Measurements from ENCODE around the gene CARD6. TPM values are rescaled to one million over a fixed set of nuclear protein-coding genes. Genes with fewer than 3 reads are reported as not detected.

CARD6 gene
- total RNA-seq, 4 donors from 2014 or later, result 6.2 to 12.5 (median 10.9) TPM

DNA sequence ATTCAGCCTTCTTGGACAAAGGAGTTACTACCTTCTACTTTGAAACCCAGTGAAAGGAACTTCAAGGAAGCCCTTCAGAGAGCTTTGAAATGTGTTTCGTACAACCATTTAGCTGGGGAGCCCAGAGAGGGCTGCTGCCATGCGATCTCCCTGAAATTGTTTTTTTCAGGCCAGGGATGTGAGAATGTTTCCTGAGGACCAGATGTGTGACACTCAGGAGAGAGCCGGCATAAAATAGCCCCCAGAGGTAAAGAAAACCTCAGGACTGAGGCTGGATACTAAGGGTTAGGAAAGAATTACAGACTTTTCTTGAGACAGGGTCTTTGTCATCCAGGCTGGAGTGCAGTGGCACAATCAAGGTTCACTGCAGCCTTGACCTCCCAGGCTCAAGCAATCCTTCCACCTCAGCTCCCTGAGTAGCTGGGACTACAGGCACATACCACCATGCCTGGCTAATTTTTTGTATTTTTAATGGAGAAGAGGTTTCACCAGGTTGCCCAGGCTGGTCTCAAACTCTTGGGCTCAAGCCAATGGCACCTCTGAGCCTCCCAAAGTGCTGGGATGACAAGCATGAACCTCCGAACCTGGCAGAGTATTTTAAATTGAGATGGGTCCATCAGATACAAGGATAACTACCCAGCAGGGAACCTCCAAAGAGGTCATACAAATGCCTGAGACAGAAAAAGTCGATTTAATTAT lies 14.5 kb upstream of the CARD6 start:
- H3K27ac ChIP-seq, result no peak overlapping the region
- DNase-seq, result no peak
- H3K9me3 ChIP-seq, result no peaks in the 10 kb centered on the region
- no peaks in the 10 kb centered on the region for H3K27me3 ChIP-seq
- no peaks in the 10 kb centered on the region for H3K4me1 ChIP-seq
- no peaks in the 10 kb centered on the region for H3K36me3 ChIP-seq
- intact Hi-C loops (cut with DNase I; ENCODE audit: low total_unique reads), result no loop called here
- H3K4me3 ChIP-seq, result no peak overlapping the region
- no peak for TF ChIP-seq POLR2A (IDR thresholded peaks at IDR 0.05)
- TF ChIP-seq, protein P1, sequence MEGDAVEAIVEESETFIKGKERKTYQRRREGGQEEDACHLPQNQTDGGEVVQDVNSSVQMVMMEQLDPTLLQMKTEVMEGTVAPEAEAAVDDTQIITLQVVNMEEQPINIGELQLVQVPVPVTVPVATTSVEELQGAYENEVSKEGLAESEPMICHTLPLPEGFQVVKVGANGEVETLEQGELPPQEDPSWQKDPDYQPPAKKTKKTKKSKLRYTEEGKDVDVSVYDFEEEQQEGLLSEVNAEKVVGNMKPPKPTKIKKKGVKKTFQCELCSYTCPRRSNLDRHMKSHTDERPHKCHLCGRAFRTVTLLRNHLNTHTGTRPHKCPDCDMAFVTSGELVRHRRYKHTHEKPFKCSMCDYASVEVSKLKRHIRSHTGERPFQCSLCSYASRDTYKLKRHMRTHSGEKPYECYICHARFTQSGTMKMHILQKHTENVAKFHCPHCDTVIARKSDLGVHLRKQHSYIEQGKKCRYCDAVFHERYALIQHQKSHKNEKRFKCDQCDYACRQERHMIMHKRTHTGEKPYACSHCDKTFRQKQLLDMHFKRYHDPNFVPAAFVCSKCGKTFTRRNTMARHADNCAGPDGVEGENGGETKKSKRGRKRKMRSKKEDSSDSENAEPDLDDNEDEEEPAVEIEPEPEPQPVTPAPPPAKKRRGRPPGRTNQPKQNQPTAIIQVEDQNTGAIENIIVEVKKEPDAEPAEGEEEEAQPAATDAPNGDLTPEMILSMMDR (IDR thresholded peaks at IDR 0.05), result no peak

DNA sequence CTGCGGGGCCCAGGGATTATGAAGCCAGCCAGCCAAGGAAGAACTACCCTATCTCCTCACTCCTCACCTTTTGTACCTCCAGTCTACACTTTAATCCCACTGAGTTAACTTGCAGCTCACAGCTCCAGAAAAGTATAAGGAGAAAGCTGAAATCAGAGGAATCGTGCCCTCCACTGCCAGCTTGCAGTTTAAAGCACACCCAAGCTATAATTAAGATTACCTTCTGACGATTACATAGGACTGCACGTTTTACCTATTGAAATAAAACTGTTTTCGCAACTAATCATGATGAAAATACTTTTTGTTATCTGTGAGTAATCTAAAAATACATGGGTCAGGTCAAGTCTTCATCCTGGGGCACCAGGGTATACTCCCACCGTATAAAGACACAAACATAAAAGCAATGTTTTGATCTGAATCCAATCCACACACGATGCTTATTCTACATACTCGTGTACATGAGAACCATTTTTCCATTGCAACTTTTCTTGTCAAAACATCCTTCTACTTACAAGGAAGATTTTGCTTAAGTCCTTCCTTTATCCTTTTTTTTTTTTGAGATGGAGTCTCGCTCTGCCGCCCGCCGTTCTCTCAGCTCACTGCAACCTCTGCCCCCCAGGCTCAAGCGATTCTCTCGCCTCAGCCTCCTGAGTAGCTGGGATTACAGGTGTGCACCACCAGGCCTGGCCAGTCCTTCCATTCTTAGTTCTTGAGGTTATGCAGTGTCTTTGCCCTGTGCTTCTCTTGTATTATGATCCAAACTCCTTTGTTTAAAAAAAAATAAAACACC lies 13.8 kb upstream of the CARD6 start:
- no peak overlapping the region for H3K27ac ChIP-seq
- TF ChIP-seq POLR2A (IDR thresholded peaks at IDR 0.05), result no peak
- TF ChIP-seq, protein P1 (IDR thresholded peaks at IDR 0.05), result no peak
- no peaks in the 10 kb centered on the region for H3K27me3 ChIP-seq
- no peak for DNase-seq
- no peak overlapping the region for H3K4me3 ChIP-seq
- intact Hi-C loops (cut with DNase I; ENCODE audit: low total_unique reads), result no loop called here
- H3K9me3 ChIP-seq, result no peaks in the 10 kb centered on the region
- H3K4me1 ChIP-seq, result no peaks in the 10 kb centered on the region
- no peaks in the 10 kb centered on the region for H3K36me3 ChIP-seq

DNA sequence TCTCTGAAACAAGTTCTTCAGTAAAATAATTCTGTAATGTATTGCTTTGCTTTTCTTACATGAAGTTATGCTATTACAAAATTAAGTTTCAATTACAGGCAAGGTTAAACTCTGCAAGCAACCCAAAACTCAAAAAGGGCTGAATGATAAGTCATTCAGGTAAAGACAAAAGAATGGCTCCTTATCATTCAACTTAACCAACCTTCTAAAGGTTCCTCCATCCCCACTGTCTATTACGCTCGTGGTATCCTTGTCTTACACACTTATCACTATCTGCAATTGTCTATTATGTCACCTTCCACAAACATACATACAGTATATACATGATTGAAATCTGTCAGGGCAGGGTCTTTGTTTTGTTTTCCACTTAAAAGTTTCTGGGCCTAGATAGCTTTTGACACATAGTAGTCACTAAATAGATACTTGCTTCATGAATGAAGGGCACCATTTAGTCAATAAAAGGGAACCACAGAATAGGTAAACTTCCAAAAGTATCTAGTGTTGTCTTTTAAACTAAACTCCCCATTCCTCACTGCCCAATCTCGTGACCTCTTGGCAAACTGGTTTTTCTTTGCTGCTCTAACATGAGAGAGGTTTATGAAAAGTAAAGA lies 13.0 kb upstream of the CARD6 start:
- peaks cover 0 to 2% of the 10 kb centered on the region in 2 donors for H3K4me1 ChIP-seq
- no peak overlapping the region for H3K4me3 ChIP-seq
- TF ChIP-seq POLR2A (IDR thresholded peaks at IDR 0.05), result no peak
- TF ChIP-seq, protein P1 (IDR thresholded peaks at IDR 0.05), result no peak
- DNase-seq, result no peak
- no peaks in the 10 kb centered on the region for H3K36me3 ChIP-seq
- H3K27me3 ChIP-seq, result no peaks in the 10 kb centered on the region
- H3K27ac ChIP-seq, result no peak overlapping the region
- intact Hi-C loops (cut with DNase I; ENCODE audit: low total_unique reads), result no loop called here
- H3K9me3 ChIP-seq, result no peaks in the 10 kb centered on the region

DNA sequence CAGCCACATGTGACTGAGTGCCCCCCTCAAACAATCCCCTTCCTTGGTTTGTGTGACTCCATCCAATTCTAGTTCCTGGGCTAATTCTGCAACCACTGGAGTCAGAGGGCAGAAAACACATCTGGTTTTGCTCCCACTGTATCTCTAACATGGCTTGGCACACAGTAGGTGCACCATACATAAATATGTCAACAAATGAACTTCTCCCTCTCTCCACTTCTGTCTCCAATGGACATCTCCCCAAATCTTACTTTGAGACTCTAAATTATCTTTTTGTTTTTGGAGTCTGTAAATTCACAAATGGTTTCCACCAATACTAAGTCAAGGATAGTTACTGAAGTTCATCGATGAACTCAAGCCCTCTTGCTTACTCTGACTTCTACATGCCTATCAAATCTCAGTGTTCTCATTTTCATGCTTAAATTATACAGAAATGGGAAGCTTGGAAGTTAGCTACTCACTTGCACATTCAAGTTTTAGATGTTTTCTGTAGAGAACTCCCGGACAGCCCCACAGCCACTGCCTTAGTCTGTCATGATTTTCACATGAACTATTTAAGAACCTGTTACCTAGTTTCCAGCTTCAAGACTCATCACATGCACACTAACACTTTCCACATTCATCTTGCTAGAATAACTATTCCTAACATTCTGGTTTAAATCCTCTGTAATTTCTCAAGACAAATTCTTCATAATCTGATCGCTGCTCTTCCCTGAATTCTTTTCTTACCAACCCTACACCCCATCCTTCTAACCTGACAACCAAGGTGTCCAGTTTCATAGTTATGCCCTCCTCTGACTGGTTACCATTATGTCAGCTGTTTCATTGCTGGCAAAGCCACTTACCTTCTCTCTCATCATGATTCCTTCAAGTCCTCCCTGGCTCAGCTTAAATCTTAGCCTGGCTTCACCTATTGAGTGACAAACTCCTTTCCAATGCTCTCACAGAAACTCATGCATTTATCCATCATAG lies 12.2 kb upstream of the CARD6 start:
- no peak for TF ChIP-seq POLR2A (IDR thresholded peaks at IDR 0.05)
- TF ChIP-seq, protein P1 (IDR thresholded peaks at IDR 0.05), result no peak
- peaks cover 0 to 3% of the 10 kb centered on the region in 2 donors for H3K4me1 ChIP-seq
- no peaks in the 10 kb centered on the region for H3K36me3 ChIP-seq
- intact Hi-C loops (cut with DNase I; ENCODE audit: low total_unique reads), result no loop called here
- no peak overlapping the region for H3K4me3 ChIP-seq
- no peak overlapping the region for H3K27ac ChIP-seq
- no peak for DNase-seq
- H3K9me3 ChIP-seq, result no peaks in the 10 kb centered on the region
- H3K27me3 ChIP-seq, result no peaks in the 10 kb centered on the region

Data from uterus (tissue), 4 donors.